Putamen (tissue), 1 donor: ENCODE measurements around the gene ACOT12.

Experiments used
- DNase-seq: peaks from one replicate; pipeline ENCODE4 v3.0.0-alpha.2; 2016; ENCODE audit warnings: low spot score

Gene ACOT12

GRCh38 chr5:81400375-81400774 lies 6.4 kb upstream of the ACOT12 start:
- no peak for DNase-seq

GRCh38 chr5:81398741-81399140 lies 4.8 kb upstream of the ACOT12 start:
- DNase-seq = no peak

- no peak for DNase-seq
Observed at GRCh38 chr5:81397176-81397575, 3.2 kb upstream of the ACOT12 start.

GRCh38 chr5:81395262-81395661 lies 1.3 kb upstream of the ACOT12 start:
- DNase-seq = no peak

- DNase-seq = no peak
Observed at GRCh38 chr5:81393430-81393782, 528 bp downstream of the ACOT12 start.

GRCh38 chr5:81389025-81389424 lies 4.9 kb downstream of the ACOT12 start:
- DNase-seq = no peak

GRCh38 chr5:81388169-81388568 lies 5.8 kb downstream of the ACOT12 start:
- no peak for DNase-seq

- no peak for DNase-seq
Observed at GRCh38 chr5:81383867-81384266, 10.1 kb downstream of the ACOT12 start.

GRCh38 chr5:81371354-81371876 lies 22.5 kb downstream of the ACOT12 start:
- no peak for DNase-seq

- no peak for DNase-seq
Observed at GRCh38 chr5:81370912-81371311, 23.0 kb downstream of the ACOT12 start.

GRCh38 chr5:81365541-81365940 lies 28.4 kb downstream of the ACOT12 start:
- no peak for DNase-seq

GRCh38 chr5:81363093-81363871 lies 30.7 kb downstream of the ACOT12 start:
- DNase-seq = no peak

- DNase-seq = no peak
Observed at GRCh38 chr5:81361600-81361999, 32.3 kb downstream of the ACOT12 start.

GRCh38 chr5:81360640-81361039 lies 33.3 kb downstream of the ACOT12 start:
- no peak for DNase-seq

GRCh38 chr5:81359881-81360280 lies 34.1 kb downstream of the ACOT12 start:
- DNase-seq = no peak

- no peak for DNase-seq
Observed at GRCh38 chr5:81359108-81359507, 34.8 kb downstream of the ACOT12 start.

GRCh38 chr5:81355291-81356251 lies 38.4 kb downstream of the ACOT12 start:
- no peak for DNase-seq

GRCh38 chr5:81354093-81354492 lies 39.8 kb downstream of the ACOT12 start:
- DNase-seq = no peak

- no peak for DNase-seq
Observed at GRCh38 chr5:81353189-81353588, 40.7 kb downstream of the ACOT12 start.

GRCh38 chr5:81350507-81350906 lies 43.4 kb downstream of the ACOT12 start:
- no peak for DNase-seq

GRCh38 chr5:81349161-81349560 lies 44.8 kb downstream of the ACOT12 start:
- DNase-seq = no peak

- no peak for DNase-seq
Observed at GRCh38 chr5:81345411-81346003, 48.4 kb downstream of the ACOT12 start.

- no peak for DNase-seq
Observed at GRCh38 chr5:81344736-81345135, 49.2 kb downstream of the ACOT12 start.
